Endothelial cell (in vitro differentiated cells): ENCODE results near the gene AK8. TPM values are rescaled to one million over a fixed set of nuclear protein-coding genes. Genes with fewer than 3 reads are reported as not detected.

Experiments
- DNase-seq: peaks from one replicate; pipeline ENCODE4 v3.0.0; 2021; ENCODE audit warnings: low spot score
- H3K27ac Mint-ChIP-seq: one replicate; pipeline ENCODE4 v1.8.0; 2021; ENCODE audit warnings: mixed read lengths, inconsistent platforms; ENCODE audit not compliant: unreplicated experiment
- H3K27me3 Mint-ChIP-seq: one replicate; pipeline ENCODE4 v1.8.0; 2021; ENCODE audit warnings: mild to moderate bottlenecking, moderate library complexity, mixed read lengths, inconsistent platforms; ENCODE audit not compliant: unreplicated experiment
- H3K36me3 Mint-ChIP-seq: one replicate; pipeline ENCODE4 v1.8.0; 2021; ENCODE audit warnings: mild to moderate bottlenecking, low read depth, mixed read lengths, inconsistent platforms; ENCODE audit not compliant: unreplicated experiment
- H3K4me1 Mint-ChIP-seq: one replicate; pipeline ENCODE4 v1.8.0; 2021; ENCODE audit warnings: mild to moderate bottlenecking, mixed read lengths, inconsistent platforms; ENCODE audit not compliant: unreplicated experiment
- H3K4me3 Mint-ChIP-seq: one replicate; pipeline ENCODE4 v1.8.0; 2021; ENCODE audit warnings: mild to moderate bottlenecking, mixed read lengths, inconsistent platforms; ENCODE audit not compliant: unreplicated experiment
- H3K9me3 Mint-ChIP-seq: one replicate; pipeline ENCODE4 v1.8.0; 2021; ENCODE audit warnings: mixed read lengths, inconsistent platforms; ENCODE audit not compliant: unreplicated experiment
- total RNA-seq: library from RNA; stranded (reverse); fragmentation: NEBNext Ultra II Directional; extraction: Animal tissue kit (Norgen Biotek cat#: 25700); gene quantifications from one replicate; pipeline ENCODE4 v1.2.1, GENCODE V29; 2021; ENCODE audit not compliant: unreplicated experiment
- TF ChIP-seq, protein P1 (sequence below): fragments of 200-600 bp; sonication (generic); IDR thresholded peaks from one replicate; pipeline ENCODE4 v1.5.0; 2021; ENCODE audit warnings: antibody characterized with exemption; ENCODE audit not compliant: unreplicated experiment

The AK8 gene
- total RNA-seq, 1 donor from 2014 or later: 2.0 TPM

DNA sequence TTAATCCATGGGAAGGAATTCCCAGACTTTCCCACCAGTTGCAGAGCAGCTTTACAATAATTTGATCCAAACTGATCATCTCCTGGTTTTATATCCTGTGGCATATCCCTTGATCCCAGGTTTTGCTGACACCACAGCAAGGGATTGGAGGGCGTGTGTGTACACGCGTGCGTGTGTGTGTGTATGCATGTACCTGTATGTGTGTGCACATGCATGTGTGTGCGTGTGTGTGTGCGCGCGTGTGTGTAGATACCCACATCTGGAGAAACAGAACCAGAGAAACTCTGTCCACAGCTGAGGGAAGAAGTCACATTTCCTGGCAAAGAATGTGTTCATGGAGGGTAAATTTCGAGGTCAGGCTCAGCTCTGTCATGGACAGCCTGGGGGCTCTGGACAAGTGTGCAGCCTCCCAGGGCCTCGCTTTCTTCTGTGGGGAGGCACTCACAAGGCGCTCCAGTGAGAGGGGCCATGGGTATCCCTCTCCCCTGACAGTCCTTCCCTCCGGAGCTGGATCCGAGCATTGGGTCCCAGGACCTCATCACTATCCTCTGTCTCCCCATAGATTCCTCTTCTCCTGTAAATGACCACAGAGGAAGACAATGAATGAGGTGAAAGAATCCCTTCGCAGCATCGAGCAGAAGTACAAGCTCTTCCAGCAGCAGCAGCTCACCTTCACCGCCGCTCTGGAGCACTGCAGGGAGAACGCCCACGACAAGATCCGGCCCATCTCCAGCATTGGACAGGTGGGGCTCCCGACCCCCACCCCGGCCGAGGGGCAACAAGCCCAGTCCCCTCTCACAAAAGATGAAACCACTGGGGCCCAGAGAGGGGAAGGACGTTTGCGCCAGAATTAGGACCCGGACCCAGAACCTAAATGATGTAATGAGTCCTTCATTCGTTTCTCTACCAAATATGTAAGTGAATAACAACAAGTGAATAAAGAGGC is 5.5 kb upstream of the AK8 start:
- no peaks in the 10 kb centered on the region for H3K36me3 Mint-ChIP-seq
- H3K9me3 Mint-ChIP-seq: no peaks in the 10 kb centered on the region
- H3K4me3 Mint-ChIP-seq: no peak overlapping the region
- TF ChIP-seq, protein P1, sequence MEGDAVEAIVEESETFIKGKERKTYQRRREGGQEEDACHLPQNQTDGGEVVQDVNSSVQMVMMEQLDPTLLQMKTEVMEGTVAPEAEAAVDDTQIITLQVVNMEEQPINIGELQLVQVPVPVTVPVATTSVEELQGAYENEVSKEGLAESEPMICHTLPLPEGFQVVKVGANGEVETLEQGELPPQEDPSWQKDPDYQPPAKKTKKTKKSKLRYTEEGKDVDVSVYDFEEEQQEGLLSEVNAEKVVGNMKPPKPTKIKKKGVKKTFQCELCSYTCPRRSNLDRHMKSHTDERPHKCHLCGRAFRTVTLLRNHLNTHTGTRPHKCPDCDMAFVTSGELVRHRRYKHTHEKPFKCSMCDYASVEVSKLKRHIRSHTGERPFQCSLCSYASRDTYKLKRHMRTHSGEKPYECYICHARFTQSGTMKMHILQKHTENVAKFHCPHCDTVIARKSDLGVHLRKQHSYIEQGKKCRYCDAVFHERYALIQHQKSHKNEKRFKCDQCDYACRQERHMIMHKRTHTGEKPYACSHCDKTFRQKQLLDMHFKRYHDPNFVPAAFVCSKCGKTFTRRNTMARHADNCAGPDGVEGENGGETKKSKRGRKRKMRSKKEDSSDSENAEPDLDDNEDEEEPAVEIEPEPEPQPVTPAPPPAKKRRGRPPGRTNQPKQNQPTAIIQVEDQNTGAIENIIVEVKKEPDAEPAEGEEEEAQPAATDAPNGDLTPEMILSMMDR: no peak
- peaks cover 11% of the 10 kb centered on the region for H3K27me3 Mint-ChIP-seq
- H3K27ac Mint-ChIP-seq: no peak overlapping the region
- DNase-seq: no peak
- peaks cover 4% of the 10 kb centered on the region for H3K4me1 Mint-ChIP-seq

DNA sequence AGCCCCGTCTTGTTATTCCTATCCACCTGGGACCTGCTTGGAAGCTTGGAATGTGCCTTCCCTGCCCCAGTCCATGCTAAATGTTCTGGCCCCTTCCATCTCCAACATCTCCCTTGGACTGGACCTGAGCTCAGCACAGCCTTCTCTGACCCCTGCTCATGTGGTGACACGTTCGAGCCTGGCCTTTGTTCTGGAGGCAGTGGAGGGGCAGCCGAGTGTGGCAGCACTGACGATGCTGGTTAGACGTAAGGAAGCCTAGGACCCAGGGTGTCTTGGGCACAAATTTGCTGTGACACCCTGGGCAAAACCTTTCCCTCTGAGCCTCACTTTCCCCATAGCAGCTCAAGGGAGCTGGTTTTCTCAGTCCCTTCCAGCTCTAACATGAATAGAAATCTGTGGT is 4.5 kb upstream of the AK8 start:
- peaks cover 4% of the 10 kb centered on the region for H3K4me1 Mint-ChIP-seq
- H3K9me3 Mint-ChIP-seq: no peaks in the 10 kb centered on the region
- no peak overlapping the region for H3K27ac Mint-ChIP-seq
- H3K27me3 Mint-ChIP-seq: peaks cover 11% of the 10 kb centered on the region
- TF ChIP-seq, protein P1: no peak
- H3K4me3 Mint-ChIP-seq: no peak overlapping the region
- no peaks in the 10 kb centered on the region for H3K36me3 Mint-ChIP-seq
- DNase-seq: no peak

DNA sequence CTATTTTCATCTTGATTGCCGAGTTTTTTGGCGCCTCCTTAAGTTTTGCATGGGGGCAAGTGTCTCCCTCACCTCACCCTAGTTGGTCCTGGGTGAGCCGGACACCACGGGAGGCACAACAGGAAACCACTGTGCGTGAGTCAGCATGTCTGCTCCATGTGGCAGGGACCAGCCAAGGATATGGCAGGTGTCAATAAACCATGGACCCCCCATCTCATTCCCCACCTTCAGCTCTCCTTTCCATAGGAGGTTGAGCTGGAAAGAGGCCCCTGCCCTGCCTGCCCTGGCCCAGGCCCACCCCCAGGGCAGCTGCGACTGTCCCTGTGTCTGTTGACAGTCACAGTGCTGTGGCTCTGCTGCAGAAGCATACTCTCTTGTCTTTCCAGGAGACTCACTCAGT is 3.7 kb upstream of the AK8 start:
- H3K4me1 Mint-ChIP-seq: peaks cover 4% of the 10 kb centered on the region
- TF ChIP-seq, protein P1: no peak
- H3K4me3 Mint-ChIP-seq: no peak overlapping the region

DNA sequence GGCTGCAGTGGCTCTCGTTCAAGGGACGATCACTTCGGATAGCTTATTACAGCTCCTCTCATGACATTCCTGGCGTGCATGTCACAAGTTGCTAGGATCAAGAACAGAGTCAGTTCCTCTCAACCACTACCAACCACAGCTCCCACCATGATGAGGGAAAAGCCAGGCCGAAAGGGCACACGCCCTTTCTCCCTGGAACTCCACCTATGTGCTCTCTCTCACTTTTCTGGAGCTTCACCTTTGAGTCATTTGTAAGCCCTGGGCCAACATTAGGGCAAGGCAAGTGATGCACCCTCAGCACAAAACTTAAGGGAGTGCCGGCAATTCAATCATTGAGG is 2.2 kb upstream of the AK8 start:
- H3K36me3 Mint-ChIP-seq: no peaks in the 10 kb centered on the region
- TF ChIP-seq, protein P1: no peak
- H3K4me1 Mint-ChIP-seq: peaks cover 4% of the 10 kb centered on the region
- H3K27ac Mint-ChIP-seq: no peak overlapping the region
- H3K4me3 Mint-ChIP-seq: peak overlapping the region; percentile 8
- no peak for DNase-seq
- no peaks in the 10 kb centered on the region for H3K9me3 Mint-ChIP-seq
- peaks cover 9% of the 10 kb centered on the region for H3K27me3 Mint-ChIP-seq

More for the DNA sequence above, 3.7 kb upstream of the AK8 start:
- Mint-ChIP-seq H3K9me3 (no peaks in the 10 kb centered on the region), H3K36me3 (no peaks in the 10 kb centered on the region), H3K27ac (no peak overlapping the region), H3K27me3 (peaks cover 9% of the 10 kb centered on the region)
- no peak for DNase-seq
